ENCODE measurements around the gene MGAT4B. TPM values are rescaled to one million over a fixed set of nuclear protein-coding genes. Genes with fewer than 3 reads are reported as not detected.

The MGAT4B gene
- total RNA-seq, 2 experiments from 2014 or later = 141 to 145 TPM

DNA sequence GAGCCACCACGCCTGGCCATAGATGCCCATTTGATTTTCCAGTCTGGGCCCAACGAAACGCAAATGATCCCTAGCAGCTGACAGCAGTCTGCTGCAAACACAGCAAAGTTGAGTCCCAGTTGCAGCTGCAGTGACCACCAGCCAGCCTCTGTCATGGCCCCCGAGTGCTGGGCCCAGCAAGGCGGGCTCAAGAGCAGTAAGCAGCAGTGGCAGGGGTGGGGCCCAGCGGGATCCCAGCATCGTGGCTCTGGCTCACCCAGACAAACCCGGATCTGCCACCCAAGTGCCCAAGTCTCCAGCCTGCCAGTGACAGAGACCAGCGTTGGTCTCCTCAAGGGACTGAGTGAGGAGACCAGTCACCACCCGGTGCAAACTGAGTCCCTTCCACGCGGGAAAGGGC lies 19.8 kb downstream of the MGAT4B start:
- peaks cover under 1% of the 10 kb centered on the region for H3K36me3 ChIP-seq (ENCODE audit: insufficient read depth, low read length)
- Mint-ChIP-seq H3K27me3 (no peaks in the 10 kb centered on the region), H3K4me3 (no peak overlapping the region), H3K9me3 (no peaks in the 10 kb centered on the region), H3K4me1 (ENCODE audit: low read depth) (no peaks in the 10 kb centered on the region), H3K27ac (no peak overlapping the region), H3K36me3 (ENCODE audit: low read depth) (peaks cover under 1% of the 10 kb centered on the region)
- no peak for DNase-seq
- H3K4me1 ChIP-seq (ENCODE audit: insufficient read depth, low read length) = no peaks in the 10 kb centered on the region
- no peaks in the 10 kb centered on the region for H3K9me3 ChIP-seq (ENCODE audit: control insufficient read depth in 1 of 2, insufficient read depth in 1 of 2, low read length in 2 of 2)
- no peak overlapping the region for H3K27ac ChIP-seq (ENCODE audit: low read depth in 1 of 2, low read length in 2 of 2)
- no peak overlapping the region for H3K4me3 ChIP-seq (ENCODE audit: low read length)
- intact Hi-C loops (cut with DNase I, micrococcal nuclease) = no loop called here
- no peaks in the 10 kb centered on the region for H3K27me3 ChIP-seq (ENCODE audit: control insufficient read depth in 1 of 2, insufficient read depth in 2 of 2, low read length in 2 of 2)
- no peak for ATAC-seq (ENCODE audit: poor library complexity)
- POLR2A ChIA-PET = interaction anchor here (1.9 kb wide), 1 partner anchor 10 kb away, joined by 5 read pairs; no protein-coding TSS in a partner anchor
- TF ChIP-seq, protein P1, sequence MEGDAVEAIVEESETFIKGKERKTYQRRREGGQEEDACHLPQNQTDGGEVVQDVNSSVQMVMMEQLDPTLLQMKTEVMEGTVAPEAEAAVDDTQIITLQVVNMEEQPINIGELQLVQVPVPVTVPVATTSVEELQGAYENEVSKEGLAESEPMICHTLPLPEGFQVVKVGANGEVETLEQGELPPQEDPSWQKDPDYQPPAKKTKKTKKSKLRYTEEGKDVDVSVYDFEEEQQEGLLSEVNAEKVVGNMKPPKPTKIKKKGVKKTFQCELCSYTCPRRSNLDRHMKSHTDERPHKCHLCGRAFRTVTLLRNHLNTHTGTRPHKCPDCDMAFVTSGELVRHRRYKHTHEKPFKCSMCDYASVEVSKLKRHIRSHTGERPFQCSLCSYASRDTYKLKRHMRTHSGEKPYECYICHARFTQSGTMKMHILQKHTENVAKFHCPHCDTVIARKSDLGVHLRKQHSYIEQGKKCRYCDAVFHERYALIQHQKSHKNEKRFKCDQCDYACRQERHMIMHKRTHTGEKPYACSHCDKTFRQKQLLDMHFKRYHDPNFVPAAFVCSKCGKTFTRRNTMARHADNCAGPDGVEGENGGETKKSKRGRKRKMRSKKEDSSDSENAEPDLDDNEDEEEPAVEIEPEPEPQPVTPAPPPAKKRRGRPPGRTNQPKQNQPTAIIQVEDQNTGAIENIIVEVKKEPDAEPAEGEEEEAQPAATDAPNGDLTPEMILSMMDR (IDR thresholded peaks at IDR 0.05) = no peak
- CTCF ChIA-PET = interaction anchor here (0.7 to 1.0 kb wide), 2 partner anchors 11 to 24 kb away, joined by 3 read pairs; no protein-coding TSS in a partner anchor

DNA sequence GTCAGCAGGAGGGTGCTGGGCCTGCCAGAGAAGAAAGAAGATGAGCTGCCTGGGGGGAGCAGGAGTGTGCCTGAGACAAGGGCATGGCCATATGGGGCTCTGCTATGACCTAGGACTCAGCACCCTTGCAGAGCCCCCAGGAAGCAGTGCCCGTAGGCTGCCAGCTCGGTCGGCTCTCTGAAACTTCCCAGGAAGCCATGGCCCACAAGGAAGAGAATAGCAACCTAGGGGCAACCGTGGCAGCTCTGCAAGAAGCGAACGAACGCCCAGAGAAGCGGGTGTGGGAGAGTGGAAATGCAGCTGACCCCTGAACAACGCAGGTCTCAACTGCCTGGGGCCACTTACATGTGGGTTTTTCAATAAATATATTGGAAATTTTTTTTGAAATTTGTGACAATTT lies 23.5 kb downstream of the MGAT4B start:
- no peaks in the 10 kb centered on the region for H3K4me1 ChIP-seq (ENCODE audit: insufficient read depth, low read length)
- H3K9me3 Mint-ChIP-seq = no peaks in the 10 kb centered on the region
- DNase-seq (no peak), ATAC-seq (ENCODE audit: poor library complexity) (no peak)
- no peak overlapping the region for H3K27ac Mint-ChIP-seq
- CTCF ChIA-PET = interaction anchor here (1.1 kb wide), 2 partner anchors 9 to 19 kb away, joined by 3 read pairs; no protein-coding TSS in a partner anchor
- H3K27me3 Mint-ChIP-seq = no peaks in the 10 kb centered on the region
- no peaks in the 10 kb centered on the region for H3K27me3 ChIP-seq (ENCODE audit: control insufficient read depth in 1 of 2, insufficient read depth in 2 of 2, low read length in 2 of 2)
- no peak overlapping the region for H3K4me3 Mint-ChIP-seq
- H3K4me1 Mint-ChIP-seq (ENCODE audit: low read depth) = no peaks in the 10 kb centered on the region
- no peaks in the 10 kb centered on the region for H3K9me3 ChIP-seq (ENCODE audit: control insufficient read depth in 1 of 2, insufficient read depth in 1 of 2, low read length in 2 of 2)
- H3K36me3 Mint-ChIP-seq (ENCODE audit: low read depth) = peaks cover 24% of the 10 kb centered on the region
- POLR2A ChIA-PET = no interaction called here
- H3K27ac ChIP-seq (ENCODE audit: low read depth in 1 of 2, low read length in 2 of 2) = no peak overlapping the region
- TF ChIP-seq, protein P1 (IDR thresholded peaks at IDR 0.05) = no peak
- no peak overlapping the region for H3K4me3 ChIP-seq (ENCODE audit: low read length)
- H3K36me3 ChIP-seq (ENCODE audit: insufficient read depth, low read length) = peaks cover 12% of the 10 kb centered on the region
- intact Hi-C loops (cut with DNase I, micrococcal nuclease) = no loop called here

DNA sequence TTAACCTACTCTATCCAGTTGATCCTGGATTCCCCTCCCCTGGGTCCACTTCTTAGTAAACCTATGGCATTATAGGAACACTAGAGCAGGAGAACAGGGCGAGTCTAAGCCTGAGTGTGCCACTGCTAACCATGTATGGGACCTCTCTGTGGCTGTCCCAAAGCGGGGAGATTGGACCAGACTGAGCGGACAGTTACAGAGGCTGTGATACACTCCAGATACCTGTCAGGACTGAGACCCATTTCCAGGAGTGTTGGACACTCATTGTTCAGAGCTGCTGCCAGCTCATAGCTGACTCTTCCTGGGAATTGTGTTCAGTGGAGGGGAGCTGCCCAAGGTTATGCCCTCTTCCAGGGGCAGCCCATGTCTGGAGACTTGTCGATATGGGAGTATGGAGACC lies 24.8 kb downstream of the MGAT4B start:
- no peaks in the 10 kb centered on the region for H3K9me3 Mint-ChIP-seq
- ATAC-seq (ENCODE audit: poor library complexity) = no peak
- Histone ChIP-seq H3K4me3 (ENCODE audit: low read length) (no peak overlapping the region), H3K9me3 (ENCODE audit: control insufficient read depth in 1 of 2, insufficient read depth in 1 of 2, low read length in 2 of 2) (no peaks in the 10 kb centered on the region), H3K4me1 (ENCODE audit: insufficient read depth, low read length) (no peaks in the 10 kb centered on the region), H3K27ac (ENCODE audit: low read depth in 1 of 2, low read length in 2 of 2) (no peak overlapping the region), H3K27me3 (ENCODE audit: control insufficient read depth in 1 of 2, insufficient read depth in 2 of 2, low read length in 2 of 2) (no peaks in the 10 kb centered on the region), H3K36me3 (ENCODE audit: insufficient read depth, low read length) (peaks cover 20% of the 10 kb centered on the region)
- POLR2A ChIA-PET = no interaction called here
- H3K4me1 Mint-ChIP-seq (ENCODE audit: low read depth) = no peaks in the 10 kb centered on the region
- no peaks in the 10 kb centered on the region for H3K27me3 Mint-ChIP-seq
- no peak overlapping the region for H3K27ac Mint-ChIP-seq
- peaks cover 36% of the 10 kb centered on the region for H3K36me3 Mint-ChIP-seq (ENCODE audit: low read depth)
- DNase-seq = no peak
- intact Hi-C loops (cut with DNase I, micrococcal nuclease) = no loop called here
- H3K4me3 Mint-ChIP-seq = no peak overlapping the region
- TF ChIP-seq, protein P1 (IDR thresholded peaks at IDR 0.05) = no peak
- CTCF ChIA-PET = interaction anchor here (1.1 kb wide), 1 partner anchor 10 kb away, joined by 3 read pairs; no protein-coding TSS in a partner anchor

Data from CD4-positive, alpha-beta T cell (primary cell).